ENCODE measurements around the gene CARTPT. TPM values are rescaled to one million over a fixed set of nuclear protein-coding genes. Genes with fewer than 3 reads are reported as not detected.

Gene CARTPT
- total RNA-seq, 4 donors from 2014 or later: 4.4 to 41.9 TPM; not detected in 2

- H3K4me3 ChIP-seq: no peak overlapping the region
- no peak overlapping the region for H3K27ac ChIP-seq
- no peak for DNase-seq
- intact Hi-C loops (cut with DNase I; ENCODE audit: low total_unique reads) (no loop called here), in situ Hi-C loops (cut with MboI; ENCODE audit: low pct_ligation_motif_present in 1 of 4, low pct_unique_long_range_greater_than_20kb in 1 of 4, low sequenced_read_pairs in 3 of 4) (no loop called here)
- H3K27me3 ChIP-seq: peaks cover 10% of the 10 kb centered on the region
- TF ChIP-seq EP300 (IDR thresholded peaks at IDR 0.05; ENCODE audit: low read depth) (no peak), POLR2AphosphoS5 (IDR thresholded peaks at IDR 0.05) (no peak)
- WGBS, 2 donors (ENCODE audit: low coverage in 1 of 2): 40 to 100% methylated on average over 1 to 3 of the region's 3 CpGs
- H3K9me3 ChIP-seq: no peaks in the 10 kb centered on the region
- H3K36me3 ChIP-seq: no peaks in the 10 kb centered on the region
- H3K4me1 ChIP-seq: no peaks in the 10 kb centered on the region
These were observed 12.2 kb upstream of the CARTPT start for GRCh38 chr5:71706906-71707305.

- H3K4me1 ChIP-seq: no peaks in the 10 kb centered on the region
- in situ Hi-C loops (cut with MboI; ENCODE audit: low pct_ligation_motif_present in 1 of 4, low pct_unique_long_range_greater_than_20kb in 1 of 4, low sequenced_read_pairs in 3 of 4) (no loop called here), intact Hi-C loops (cut with DNase I; ENCODE audit: low total_unique reads) (no loop called here)
- no peak overlapping the region for H3K27ac ChIP-seq
- TF ChIP-seq EP300 (IDR thresholded peaks at IDR 0.05; ENCODE audit: low read depth): no peak
- no peak for TF ChIP-seq POLR2AphosphoS5 (IDR thresholded peaks at IDR 0.05)
- no peak for TF ChIP-seq CTCF (IDR thresholded peaks at IDR 0.05)
- TF ChIP-seq POLR2A (IDR thresholded peaks at IDR 0.05): no peak
- WGBS, 2 donors (ENCODE audit: low coverage in 1 of 2): 74 to 76% methylated on average over 4 of the region's 4 CpGs
- no peaks in the 10 kb centered on the region for H3K36me3 ChIP-seq
- no peaks in the 10 kb centered on the region for H3K9me3 ChIP-seq
- no peak overlapping the region for H3K4me3 ChIP-seq
- no peak for DNase-seq
- peaks cover 14% of the 10 kb centered on the region for H3K27me3 ChIP-seq
These were observed 7.5 kb upstream of the CARTPT start for GRCh38 chr5:71711610-71712009.

- Histone ChIP-seq H3K36me3 (no peaks in the 10 kb centered on the region), H3K4me1 (no peaks in the 10 kb centered on the region), H3K9me3 (no peaks in the 10 kb centered on the region), H3K4me3 (no peak overlapping the region), H3K27ac (no peak overlapping the region), H3K27me3 (peaks cover 37% of the 10 kb centered on the region)
- TF ChIP-seq CTCF (IDR thresholded peaks at IDR 0.05) (no peak), POLR2AphosphoS5 (IDR thresholded peaks at IDR 0.05) (no peak), POLR2A (IDR thresholded peaks at IDR 0.05) (no peak), EP300 (IDR thresholded peaks at IDR 0.05; ENCODE audit: low read depth) (no peak)
- in situ Hi-C loops (cut with MboI; ENCODE audit: low pct_ligation_motif_present in 1 of 4, low pct_unique_long_range_greater_than_20kb in 1 of 4, low sequenced_read_pairs in 3 of 4): no loop called here
- 17 to 21% methylated on average over 2 of the region's 2 CpGs for WGBS, 2 donors (ENCODE audit: low coverage in 1 of 2)
- intact Hi-C loops (cut with DNase I; ENCODE audit: low total_unique reads): no loop called here
- DNase-seq: no peak
These were observed 4.2 kb upstream of the CARTPT start for GRCh38 chr5:71714911-71715310.

- Histone ChIP-seq H3K27me3 (peaks cover 23% of the 10 kb centered on the region), H3K27ac (no peak overlapping the region), H3K4me3 (no peak overlapping the region), H3K9me3 (no peaks in the 10 kb centered on the region), H3K4me1 (no peaks in the 10 kb centered on the region), H3K36me3 (no peaks in the 10 kb centered on the region)
- no peak for DNase-seq
- intact Hi-C loops (cut with DNase I; ENCODE audit: low total_unique reads): no loop called here
- TF ChIP-seq EP300 (IDR thresholded peaks at IDR 0.05; ENCODE audit: low read depth) (no peak), CTCF (IDR thresholded peaks at IDR 0.05) (no peak), POLR2A (IDR thresholded peaks at IDR 0.05) (no peak), POLR2AphosphoS5 (IDR thresholded peaks at IDR 0.05) (no peak)
- 98% methylated on average over 2 of the region's 2 CpGs; no CpG with 5 or more reads in 1 of the 2 donors for WGBS, 2 donors (ENCODE audit: low coverage in 1 of 2)
- in situ Hi-C loops (cut with MboI; ENCODE audit: low pct_ligation_motif_present in 1 of 4, low pct_unique_long_range_greater_than_20kb in 1 of 4, low sequenced_read_pairs in 3 of 4): no loop called here
These were observed 8.9 kb downstream of the CARTPT start for GRCh38 chr5:71727978-71728377.

GRCh38 chr5:71731015-71731414, 11.9 kb downstream of the CARTPT start:
- TF ChIP-seq POLR2A (IDR thresholded peaks at IDR 0.05): no peak
- no peak for TF ChIP-seq CTCF (IDR thresholded peaks at IDR 0.05)
- no peak overlapping the region for H3K27ac ChIP-seq
- no peak overlapping the region for H3K4me3 ChIP-seq
- no peaks in the 10 kb centered on the region for H3K4me1 ChIP-seq
- intact Hi-C loops (cut with DNase I; ENCODE audit: low total_unique reads): no loop called here
- no peaks in the 10 kb centered on the region for H3K9me3 ChIP-seq
- DNase-seq: no peak
- in situ Hi-C loops (cut with MboI; ENCODE audit: low pct_ligation_motif_present in 1 of 4, low pct_unique_long_range_greater_than_20kb in 1 of 4, low sequenced_read_pairs in 3 of 4): no loop called here
- peaks cover 5% of the 10 kb centered on the region for H3K27me3 ChIP-seq
- H3K36me3 ChIP-seq: no peaks in the 10 kb centered on the region

All from transverse colon (tissue), 4 donors.